H9 (cell line): ENCODE measurements around the gene NEBL. TPM values are rescaled to one million over a fixed set of nuclear protein-coding genes. Genes with fewer than 3 reads are reported as not detected.

Source experiments
- DNase-seq: peaks from one replicate; pipeline ENCODE4 v3.0.0-alpha.2; 2017
- H2AFZ ChIP-seq: one replicate; pipeline ENCODE4 v1.6.1; 2013; ENCODE audit warnings: mild to moderate bottlenecking, low read length, control low read depth, moderate library complexity
- H2AK5ac ChIP-seq: 2 replicates; pipeline ENCODE4 v1.6.1; 2013; ENCODE audit warnings: low read length, control low read depth, mixed read lengths; ENCODE audit not compliant: insufficient read length
- H2BK120ac ChIP-seq: one replicate; pipeline ENCODE4 v1.6.1; 2013; ENCODE audit warnings: low read depth, mild to moderate bottlenecking, low read length, control low read depth, inconsistent platforms; ENCODE audit not compliant: poor library complexity, severe bottlenecking
- H2BK12ac ChIP-seq: 2 replicates; pipeline ENCODE4 v1.6.1; 2013; ENCODE audit warnings: low read length, control low read depth, mixed read lengths, low read depth; ENCODE audit not compliant: insufficient read length
- H2BK15ac ChIP-seq: 2 replicates; pipeline ENCODE4 v1.6.1; 2013; ENCODE audit warnings: low read depth, low read length, control low read depth
- H2BK20ac ChIP-seq: one replicate; pipeline ENCODE4 v1.6.1; 2013; ENCODE audit warnings: low read depth, mild to moderate bottlenecking, low read length, control low read depth, inconsistent platforms; ENCODE audit not compliant: poor library complexity, severe bottlenecking
- H2BK5ac ChIP-seq: 2 replicates; pipeline ENCODE4 v1.6.1; 2013; ENCODE audit warnings: low read length, control low read depth, mixed read lengths; ENCODE audit not compliant: insufficient read length
- H3K14ac ChIP-seq: 2 replicates; pipeline ENCODE4 v1.6.1; 2013; ENCODE audit warnings: low read length, control low read depth; ENCODE audit not compliant: insufficient read depth
- H3K18ac ChIP-seq: 2 replicates; pipeline ENCODE4 v1.6.1; 2013; ENCODE audit warnings: low read depth, mild to moderate bottlenecking, mixed read lengths, low read length, control low read depth; ENCODE audit not compliant: insufficient read length
- H3K23ac ChIP-seq: 2 replicates; pipeline ENCODE4 v1.6.1; 2013; ENCODE audit warnings: low read length, control low read depth, mixed read lengths, low read depth; ENCODE audit not compliant: insufficient read length
- H3K23me2 ChIP-seq: 2 replicates; pipeline ENCODE4 v1.6.1; 2013; ENCODE audit warnings: low read depth, mild to moderate bottlenecking, mixed read lengths, low read length, control low read depth; ENCODE audit not compliant: insufficient read length, poor library complexity, severe bottlenecking
- H3K27ac ChIP-seq: 2 replicates; pipeline ENCODE4 v1.5.1; 2013; ENCODE audit warnings: low read length, control low read depth, mixed read lengths, low read depth; ENCODE audit not compliant: insufficient read length
- H3K27me3 ChIP-seq: 2 replicates; pipeline ENCODE4 v1.6.1; 2013; ENCODE audit warnings: low read length, control low read depth, inconsistent platforms; ENCODE audit not compliant: insufficient read depth
- H3K4ac ChIP-seq: 2 replicates; pipeline ENCODE4 v1.6.1; 2013; ENCODE audit warnings: low read depth, mild to moderate bottlenecking, control low read depth, inconsistent platforms, low read length, moderate library complexity
- H3K4me1 ChIP-seq: 2 replicates; pipeline ENCODE4 v1.6.1; 2013; ENCODE audit warnings: low read length, control low read depth, inconsistent platforms; ENCODE audit not compliant: insufficient read depth
- H3K4me2 ChIP-seq: 2 replicates; pipeline ENCODE4 v1.6.1; 2013; ENCODE audit warnings: low read length, control low read depth, mixed read lengths; ENCODE audit not compliant: insufficient read length, insufficient read depth
- H3K56ac ChIP-seq: 2 replicates; pipeline ENCODE4 v1.6.1; 2013; ENCODE audit warnings: low read depth, mild to moderate bottlenecking, mixed read lengths, low read length, control low read depth; ENCODE audit not compliant: insufficient read length
- H3K79me1 ChIP-seq: 2 replicates; pipeline ENCODE4 v1.6.1; 2013; ENCODE audit warnings: low read depth, mild to moderate bottlenecking, moderate library complexity, low read length, control low read depth, inconsistent platforms; ENCODE audit not compliant: insufficient read depth, poor library complexity, severe bottlenecking
- H3K79me2 ChIP-seq: 2 replicates; pipeline ENCODE4 v1.6.1; 2013; ENCODE audit warnings: low read length, control low read depth, inconsistent platforms; ENCODE audit not compliant: insufficient read depth
- H3K9ac ChIP-seq: 2 replicates; pipeline ENCODE4 v1.6.1; 2013; ENCODE audit warnings: low read length, control low read depth, mixed read lengths; ENCODE audit not compliant: insufficient read length; ENCODE audit errors: extremely low read depth
- H3K9me3 ChIP-seq: one replicate; pipeline ENCODE4 v1.6.1; 2013; ENCODE audit warnings: low read depth, low read length, inconsistent platforms; ENCODE audit not compliant: control insufficient read depth
- H3T11ph ChIP-seq: one replicate; pipeline ENCODE4 v1.6.1; 2013; ENCODE audit warnings: mild to moderate bottlenecking, low read length, control low read depth, inconsistent platforms
- H4K20me1 ChIP-seq: one replicate; pipeline ENCODE4 v1.6.1; 2013; ENCODE audit not compliant: control insufficient read depth, insufficient read length, insufficient read depth
- H4K5ac ChIP-seq: 2 replicates; pipeline ENCODE4 v1.6.1; 2013; ENCODE audit warnings: low read depth, mild to moderate bottlenecking, mixed read lengths, low read length, control low read depth; ENCODE audit not compliant: insufficient read length
- H4K8ac ChIP-seq: replicated peaks from 2 replicates; pipeline ENCODE4 v1.6.1; 2013; ENCODE audit warnings: low read length, control low read depth, mixed read lengths, low read depth; ENCODE audit not compliant: insufficient read length
- H4K91ac ChIP-seq: 2 replicates; pipeline ENCODE4 v1.6.1; 2013; ENCODE audit warnings: low read depth, mild to moderate bottlenecking, moderate library complexity, mixed read lengths, low read length, control low read depth; ENCODE audit not compliant: insufficient read length
- H3K27ac Mint-ChIP-seq, 3 experiments: 2 replicates in 2 of 3; 3 replicates in 1 of 3; pipeline ENCODE4 v1.8.0; 2020 to 2021; ENCODE audit warnings: mixed read lengths in 3 of 3, mild to moderate bottlenecking in 1 of 3, moderate library complexity in 1 of 3
- H3K27me3 Mint-ChIP-seq: 2 replicates; pipeline ENCODE4 v1.8.0; 2021; ENCODE audit warnings: low read depth, mild to moderate bottlenecking, moderate library complexity, mixed read lengths
- H3K36me3 Mint-ChIP-seq, 3 experiments: 2 replicates in 2 of 3; 3 replicates in 1 of 3; pipeline ENCODE4 v1.8.0; 2020 to 2021; ENCODE audit warnings: low read depth in 3 of 3, mixed read lengths in 3 of 3; ENCODE audit not compliant: insufficient read depth in 1 of 3
- H3K4me1 Mint-ChIP-seq, 2 experiments: 2 replicates each; pipeline ENCODE4 v1.8.0; 2020; ENCODE audit warnings: mixed read lengths in 2 of 2
- H3K4me3 Mint-ChIP-seq, 2 experiments: 2 replicates in 1 of 2; 3 replicates in 1 of 2; pipeline ENCODE4 v1.8.0; 2020 to 2021; ENCODE audit warnings: mild to moderate bottlenecking in 2 of 2, mixed read lengths in 2 of 2, moderate library complexity in 1 of 2
- H3K9me3 Mint-ChIP-seq, 2 experiments: 2 replicates in 1 of 2; 3 replicates in 1 of 2; pipeline ENCODE4 v1.8.0; 2020; ENCODE audit warnings: mild to moderate bottlenecking in 2 of 2, mixed read lengths in 2 of 2, moderate library complexity in 1 of 2
- CTCF ChIP-seq: fragments of 200-600 bp; sonication (generic); conservative IDR thresholded peaks from 3 replicates; pipeline ENCODE4 v1.8.0; 2021; ENCODE audit warnings: antibody characterized with exemption, mild to moderate bottlenecking
- WGBS: extraction: QIAGEN DNeasy Blood & Tissue Kit; methylation state at CpG from one replicate; pipeline ENCODE4 v1.1.7; 2013; ENCODE audit warnings: missing lambda C conversion rate, low lambda C conversion rate, mixed read lengths; ENCODE audit not compliant: insufficient read length; ENCODE audit errors: extremely low coverage; 5-methylcytosine and 5-hydroxymethylcytosine counted together
- total RNA-seq: library from RNA; stranded (reverse); gene quantifications from 2 replicates; pipeline ENCODE4 v1.2.1, GENCODE V29; 2021

Gene NEBL
- total RNA-seq, 1 experiment from 2014 or later: 20.9 TPM

GRCh38 chr10:20806487-20806886 is 90.6 kb downstream of the NEBL start:
- DNase-seq: no peak
- no peak overlapping the region for H2BK120ac ChIP-seq
- H3K18ac ChIP-seq: no peak overlapping the region
- no peak overlapping the region for H4K8ac ChIP-seq
- H3K27me3 ChIP-seq: no peaks in the 10 kb centered on the region
- H3K9me3 ChIP-seq: no peaks in the 10 kb centered on the region
- no peak overlapping the region for H2BK20ac ChIP-seq
- H3K27me3 Mint-ChIP-seq: no peaks in the 10 kb centered on the region
- H3K27ac ChIP-seq: no peak overlapping the region
- no peak overlapping the region for H3K4me3 Mint-ChIP-seq
- H4K5ac ChIP-seq: no peak overlapping the region
- H3K4me1 Mint-ChIP-seq: no peaks in the 10 kb centered on the region
- no peak overlapping the region for H2AK5ac ChIP-seq
- no peak overlapping the region for H4K91ac ChIP-seq
- H3K9me3 Mint-ChIP-seq: no peaks in the 10 kb centered on the region
- no peaks in the 10 kb centered on the region for H4K20me1 ChIP-seq
- H2AFZ ChIP-seq: no peak overlapping the region
- H3K4me1 ChIP-seq: no peaks in the 10 kb centered on the region
- H3K4me2 ChIP-seq: no peak overlapping the region
- H2BK15ac ChIP-seq: no peak overlapping the region
- no CpG with 5 or more reads among the region's 3 CpGs for WGBS
- H3K36me3 Mint-ChIP-seq: peaks cover 0 to 2% (median 0%) of the 10 kb centered on the region in 3 experiments; a peak in 2 of 7 replicates
- no peaks in the 10 kb centered on the region for H3K79me1 ChIP-seq
- H3K9ac ChIP-seq: no peak overlapping the region
- no peaks in the 10 kb centered on the region for H3K79me2 ChIP-seq
- no peak overlapping the region for H3K23ac ChIP-seq
- no peak overlapping the region for H2BK12ac ChIP-seq
- H3K4ac ChIP-seq: no peak overlapping the region
- H3T11ph ChIP-seq: no peak overlapping the region
- H3K14ac ChIP-seq: no peak overlapping the region
- no peak overlapping the region for H3K56ac ChIP-seq
- no peak for TF ChIP-seq CTCF
- no peaks in the 10 kb centered on the region for H3K23me2 ChIP-seq
- H2BK5ac ChIP-seq: no peak overlapping the region
- no peak overlapping the region; a peak in 1 of 7 replicates for H3K27ac Mint-ChIP-seq
